Ovary (tissue), 9 donors: ENCODE measurements around the gene P2RY12. TPM values are rescaled to one million over a fixed set of nuclear protein-coding genes. Genes with fewer than 3 reads are reported as not detected.
A peak's percentile ranks its signal among the peaks of the same experiment; 100 is the strongest.

Experiments used
- DNase-seq, 5 donors: peaks; one replicate each; pipeline ENCODE4 v3.0.0-alpha.2; 2019 to 2020
- H3K27ac ChIP-seq, 2 donors: fragments of 200-600 bp; one replicate each; pipeline versions ENCODE4 v1.5.1 to v1.8.0; 2019 to 2022
- H3K27me3 ChIP-seq: fragments of 200-600 bp; one replicate; pipeline ENCODE4 v1.8.0; 2022
- H3K36me3 ChIP-seq: fragments of 200-600 bp; sonication (generic); one replicate; pipeline ENCODE4 v1.5.1; 2019
- H3K4me1 ChIP-seq: one replicate; pipeline ENCODE4 v1.8.1; 2013; ENCODE audit warnings: mild to moderate bottlenecking, moderate library complexity; ENCODE audit not compliant: insufficient read depth
- H3K4me3 ChIP-seq: fragments of 200-600 bp; sonication (generic); one replicate; pipeline ENCODE4 v1.5.1; 2017
- H3K9me3 ChIP-seq, 2 donors: fragments of 200-600 bp in 1 of 2; sonication (generic) in 1 of 2; one replicate each; pipeline versions ENCODE4 v1.5.1 to v1.8.1; 2013 to 2019; ENCODE audit warnings: mild to moderate bottlenecking in 1 of 2, moderate library complexity in 1 of 2
- CTCF ChIP-seq, 3 donors: fragments of 450-650 bp in 2 of 3; fragments of 200-600 bp in 1 of 3; IDR thresholded peaks; one replicate each; pipeline versions ENCODE4 v1.5.1 to v1.8.0; 2016 to 2022; ENCODE audit warnings: antibody characterized with exemption in 3 of 3, mild to moderate bottlenecking in 1 of 3
- EP300 ChIP-seq: sonication (generic); formaldehyde crosslinking; IDR thresholded peaks from one replicate; pipeline ENCODE4 v1.6.1; 2017; ENCODE audit warnings: antibody characterized with exemption
- POLR2A ChIP-seq: fragments of 450-650 bp; IDR thresholded peaks from one replicate; pipeline ENCODE4 v1.6.1; 2017; ENCODE audit warnings: antibody characterized with exemption, mild to moderate bottlenecking, moderate library complexity
- WGBS, 3 donors: extraction: QIAGEN DNeasy Blood & Tissue Kit in 1 of 3; methylation state at CpG; one replicate each; pipeline versions ENCODE4 v1.1.5 to v1.1.7; 2013 to 2017; 5-methylcytosine and 5-hydroxymethylcytosine counted together
- intact Hi-C, 4 donors: fragments of 100-400 bp; cut with DNase I; formaldehyde crosslinking; loops; one replicate each; pipeline versions ENCODE4 v1.11.0 to v1.15.1; 2022 to 2023
- polyA plus RNA-seq, 2 donors: library from polyadenylated mRNA; stranded (reverse); fragments of 200-250 nt in 1 of 2; fragments of 350-450 nt in 1 of 2; fragmentation: Illumina TruSeq in 1 of 2; extraction: RNeasy Lipid Tissue Mini Kit (QIAGEN cat#74804) in 1 of 2; gene quantifications; one replicate each; pipeline ENCODE4 v1.2.3, GENCODE V29; 2013 to 2014
- total RNA-seq, 7 donors: library from RNA; depleted of rRNA in 2 of 7; stranded (reverse); fragments of >200 nt in 2 of 7; fragmentation: NEBNext Ultra II Directional in 3 of 7; extraction: Animal tissue kit (Norgen Biotek cat#: 25700) in 3 of 7; gene quantifications; one replicate each; pipeline versions ENCODE4 v1.1.0 to v1.2.4, GENCODE V29; 2016 to 2023
- donor health status: DM: no; HTN: no; CAD: no; lungs with moderate emphysema.
- donor health status: DM: no; HTN: no; CAD: no.
- donor health status: Bipolar disorder and iron deficiency.
- donor health status: DM: yes; HTN: yes; CAD: no.
- donor health status: DM: no; HTN: no; CAD: no.
- donor health status: DM: yes; HTN: yes; CAD: no.

Gene P2RY12
- total and polyA plus RNA-seq, 9 donors: 0.19 to 1.7 (median 0.69) TPM

- H3K4me3 ChIP-seq: no peak overlapping the region
- H3K4me1 ChIP-seq: no peaks in the 10 kb centered on the region
- H3K27me3 ChIP-seq: no peaks in the 10 kb centered on the region
- H3K36me3 ChIP-seq: no peaks in the 10 kb centered on the region
- no peak for TF ChIP-seq POLR2A
- intact Hi-C loops: no loop called here
- no peak overlapping the region for H3K27ac ChIP-seq
- peak in 2 of 5 donors; percentile 9 to 33 for DNase-seq
- WGBS, 3 donors: 8 to 15% (median 9%) methylated on average over 2 of the region's 2 CpGs
- H3K9me3 ChIP-seq: no peaks in the 10 kb centered on the region
These were observed 38.7 kb downstream of the P2RY12 start for GRCh38 chr3:151345859-151346258.

- Histone ChIP-seq H3K4me3 (no peak overlapping the region), H3K36me3 (no peaks in the 10 kb centered on the region), H3K27me3 (no peaks in the 10 kb centered on the region), H3K9me3 (no peaks in the 10 kb centered on the region), H3K27ac (no peak overlapping the region), H3K4me1 (no peaks in the 10 kb centered on the region)
- DNase-seq: no peak
- TF ChIP-seq CTCF (IDR thresholded peaks at IDR 0.05): no peak
- TF ChIP-seq POLR2A: no peak
- TF ChIP-seq EP300: no peak
- WGBS, 3 donors: 85 to 91% (median 86%) methylated on average over 2 of the region's 2 CpGs
- intact Hi-C loops: no loop called here
These were observed 52.9 kb downstream of the P2RY12 start for GRCh38 chr3:151331696-151332095.

GRCh38 chr3:151330899-151331298 lies 53.7 kb downstream of the P2RY12 start:
- TF ChIP-seq EP300: no peak
- no peak for TF ChIP-seq POLR2A
- TF ChIP-seq CTCF (IDR thresholded peaks at IDR 0.05): no peak
- intact Hi-C loops: no loop called here

GRCh38 chr3:151330379-151330778 lies 54.2 kb downstream of the P2RY12 start:
- TF ChIP-seq CTCF (IDR thresholded peaks at IDR 0.05) (no peak), POLR2A (no peak), EP300 (no peak)
- Histone ChIP-seq H3K27ac (no peak overlapping the region), H3K27me3 (no peaks in the 10 kb centered on the region), H3K9me3 (no peaks in the 10 kb centered on the region), H3K4me1 (no peaks in the 10 kb centered on the region), H3K36me3 (no peaks in the 10 kb centered on the region), H3K4me3 (no peak overlapping the region)
- intact Hi-C loops: no loop called here
- no peak for DNase-seq
- 70 to 96% (median 80%) methylated on average over 4 of the region's 4 CpGs for WGBS, 3 donors

More at GRCh38 chr3:151330899-151331298, 53.7 kb downstream of the P2RY12 start:
- Histone ChIP-seq H3K9me3 (no peaks in the 10 kb centered on the region), H3K4me3 (no peak overlapping the region), H3K27me3 (no peaks in the 10 kb centered on the region), H3K27ac (no peak overlapping the region), H3K36me3 (no peaks in the 10 kb centered on the region), H3K4me1 (no peaks in the 10 kb centered on the region)
- DNase-seq: no peak

- Histone ChIP-seq H3K27me3 (no peaks in the 10 kb centered on the region), H3K27ac (no peak within 1 kb of the TSS), H3K9me3 (no peaks in the 10 kb centered on the region), H3K4me3 (no peak within 1 kb of the TSS), H3K36me3 (no peaks in the 10 kb centered on the region), H3K4me1 (no peaks in the 10 kb centered on the region)
- DNase-seq: no peak
- 96 to 97% (median 96%) methylated on average over 1 of the region's 1 CpG for WGBS, 3 donors
- intact Hi-C loops: no loop called here
- TF ChIP-seq EP300: no peak
- no peak for TF ChIP-seq CTCF (IDR thresholded peaks at IDR 0.05)
- TF ChIP-seq POLR2A: no peak
These were observed 55.2 kb downstream of the P2RY12 start, which contains the start of gene P2RY13 for GRCh38 chr3:151329363-151329762. P2RY13 (minus strand) TSS chr3:151329549; CDS start chr3:151329528, 21 bp downstream.
